GM18951 (cell line): ENCODE results near the gene RNU5B-1.

Experiments
- POLR2A ChIP-seq: IDR thresholded peaks from 4 replicates; pipeline ENCODE4 v1.6.1; 2011; ENCODE audit warnings: mild to moderate bottlenecking; ENCODE audit not compliant: insufficient read length, insufficient read depth; ENCODE audit errors: extremely low read depth
- in situ Hi-C: fragments of 300-500 bp; cut with MboI; formaldehyde crosslinking; loops from one replicate; pipeline ENCODE4 v1.12.0; 2022; ENCODE audit warnings: low sequenced_read_pairs, mixed read lengths, inconsistent platforms; ENCODE audit not compliant: unreplicated experiment

RNU5B-1 gene

DNA sequence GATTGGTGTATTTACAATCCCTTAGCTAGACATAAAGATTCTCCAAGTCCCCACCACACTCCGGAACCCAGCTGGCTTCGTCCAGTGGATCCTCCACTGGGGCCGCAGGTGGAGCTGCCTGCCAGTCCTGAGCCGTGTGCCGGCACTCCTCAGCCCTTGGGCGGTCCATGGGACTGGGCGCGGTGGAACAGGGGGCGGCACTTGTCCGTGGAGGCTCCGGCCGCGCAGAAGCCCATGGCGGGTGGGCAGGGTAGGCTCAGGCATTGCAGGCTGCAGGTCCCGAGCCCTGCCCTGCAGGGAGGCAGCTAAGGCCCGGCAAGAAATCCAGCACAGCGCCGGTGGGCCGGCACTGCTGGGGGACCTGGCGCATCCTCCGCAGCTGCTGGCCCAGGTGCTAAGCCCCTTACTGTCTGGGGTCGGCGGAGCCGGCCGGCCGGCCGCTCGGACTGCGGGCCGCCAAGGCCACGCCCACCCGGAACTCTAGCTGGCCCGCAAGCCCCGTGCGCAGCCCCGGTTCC, 3.5 kb upstream of the RNU5B-1 start:
- in situ Hi-C loops = no loop called here
- TF ChIP-seq POLR2A = no peak

DNA sequence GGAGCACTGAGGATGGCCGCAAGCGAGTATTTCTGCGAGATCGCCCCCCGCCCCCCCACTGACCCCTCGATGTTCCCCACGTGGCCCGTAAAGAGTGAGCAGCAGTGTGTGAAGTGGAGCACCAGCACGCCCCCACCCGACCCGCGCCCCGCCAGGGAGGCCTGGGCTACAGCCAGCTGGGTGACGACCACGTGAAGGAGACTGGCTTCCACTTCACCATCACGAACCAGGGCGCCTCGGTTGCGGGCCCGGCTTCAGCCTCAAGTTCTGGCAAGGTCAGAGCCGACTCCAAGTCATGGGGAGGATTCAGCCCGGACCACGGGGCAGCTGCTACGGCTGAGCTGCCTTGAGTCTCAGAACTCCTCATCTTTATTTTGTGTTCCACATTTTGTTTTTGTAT, 2.4 kb upstream of the RNU5B-1 start:
- TF ChIP-seq POLR2A = no peak
- in situ Hi-C loops = no loop called here

DNA sequence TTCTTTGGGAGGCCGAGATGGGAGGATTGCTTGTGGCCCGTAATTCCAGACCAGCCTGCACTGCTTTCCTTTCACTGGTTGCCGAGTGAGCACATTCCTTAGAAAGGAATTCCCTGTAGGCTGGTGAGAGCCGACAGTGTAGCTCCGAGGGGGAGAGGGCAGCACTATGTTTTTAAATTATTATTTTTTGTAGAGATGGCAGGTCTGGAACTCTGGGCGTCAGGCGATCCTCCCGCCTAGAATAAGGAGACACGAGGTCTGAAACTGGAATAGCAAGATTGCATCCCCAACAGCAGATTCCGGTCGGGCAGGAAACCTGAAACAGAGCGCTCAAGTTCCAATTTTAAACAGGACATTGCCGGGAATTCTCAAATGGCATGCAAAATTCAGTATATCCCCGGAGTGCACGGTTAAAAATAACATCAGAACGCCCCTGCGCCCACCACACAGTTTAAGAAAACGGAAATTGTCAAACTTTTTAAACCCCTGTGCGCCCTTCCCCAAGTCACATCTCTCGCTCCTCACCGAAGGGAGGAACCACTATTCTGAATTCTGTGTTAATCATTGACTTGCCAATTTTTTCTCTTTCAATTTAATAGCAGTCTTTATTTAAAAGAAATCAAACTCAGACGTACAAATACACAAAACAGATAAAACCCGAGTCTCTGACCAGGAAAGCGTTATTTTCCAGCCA, 643 bp upstream of the RNU5B-1 start:
- in situ Hi-C loops = no loop called here
- TF ChIP-seq POLR2A = no peak

DNA sequence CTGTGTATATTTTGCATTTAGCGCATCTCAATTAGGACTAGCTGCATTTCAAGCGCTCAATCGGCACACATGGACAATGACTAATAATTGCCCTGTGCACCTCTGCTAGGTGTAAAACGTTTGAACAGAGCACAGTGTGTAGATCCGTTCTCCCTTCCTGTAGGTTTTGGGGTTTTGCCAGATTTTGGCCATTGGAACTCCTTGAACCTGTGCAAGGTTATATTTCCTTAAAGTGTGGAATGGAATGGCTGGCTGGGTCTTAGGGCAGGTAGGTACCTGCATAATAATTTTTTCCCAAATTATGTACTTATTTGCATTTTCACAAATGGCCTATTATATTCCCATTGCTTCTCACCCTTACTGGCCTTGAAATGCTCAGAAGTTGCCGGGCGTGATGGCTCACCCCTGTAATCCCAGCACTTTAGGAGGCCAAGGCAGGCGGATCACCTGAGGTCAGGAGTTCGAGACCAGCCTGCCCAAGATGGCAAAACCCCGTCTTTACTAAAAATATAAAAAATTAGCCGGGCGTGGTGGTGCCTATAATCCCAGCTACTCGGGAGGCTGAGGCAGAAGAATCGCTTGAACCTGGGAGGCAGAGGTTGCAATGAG, 777 bp downstream of the RNU5B-1 start:
- no peak for TF ChIP-seq POLR2A
- in situ Hi-C loops = no loop called here

DNA sequence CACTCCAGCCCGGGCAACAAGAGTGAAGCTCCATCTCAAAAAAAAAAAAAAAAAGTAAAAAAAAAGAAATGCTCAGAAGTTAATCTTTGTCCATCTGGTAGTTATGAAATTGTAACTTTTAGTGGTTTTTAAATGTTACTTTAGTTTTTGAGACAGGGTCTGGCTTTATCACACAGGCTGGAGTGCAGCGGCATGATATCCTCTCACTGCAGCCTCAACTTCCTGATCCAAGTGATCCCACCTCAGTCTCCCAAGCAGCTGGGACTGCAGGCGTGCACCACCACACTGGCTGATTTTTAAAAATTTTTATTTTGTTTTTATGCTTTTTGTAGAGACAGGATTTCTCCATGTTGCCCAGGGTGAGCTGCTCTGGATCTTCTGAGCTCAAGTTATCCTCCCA, 1.3 kb downstream of the RNU5B-1 start:
- no peak for TF ChIP-seq POLR2A
- in situ Hi-C loops = no loop called here

DNA sequence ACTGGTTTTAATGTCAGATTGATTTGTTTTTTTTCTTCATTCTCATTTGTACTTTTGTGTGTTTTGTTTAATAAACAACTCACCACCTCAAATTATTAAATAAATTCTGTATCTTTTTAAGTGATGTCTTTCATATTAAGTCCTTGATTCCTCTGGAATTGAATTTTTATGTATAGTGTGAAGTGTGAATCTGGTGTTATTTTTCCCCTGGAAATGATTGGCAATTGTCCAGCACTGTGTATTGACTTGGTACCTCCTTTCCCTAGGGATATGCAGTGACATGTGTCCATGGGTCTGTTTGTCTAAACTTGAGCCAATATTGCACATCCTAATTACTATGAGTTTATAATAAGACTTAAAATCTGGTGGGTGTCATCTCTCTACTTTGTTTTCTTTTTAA, 2.1 kb downstream of the RNU5B-1 start:
- in situ Hi-C loops = no loop called here
- no peak for TF ChIP-seq POLR2A

DNA sequence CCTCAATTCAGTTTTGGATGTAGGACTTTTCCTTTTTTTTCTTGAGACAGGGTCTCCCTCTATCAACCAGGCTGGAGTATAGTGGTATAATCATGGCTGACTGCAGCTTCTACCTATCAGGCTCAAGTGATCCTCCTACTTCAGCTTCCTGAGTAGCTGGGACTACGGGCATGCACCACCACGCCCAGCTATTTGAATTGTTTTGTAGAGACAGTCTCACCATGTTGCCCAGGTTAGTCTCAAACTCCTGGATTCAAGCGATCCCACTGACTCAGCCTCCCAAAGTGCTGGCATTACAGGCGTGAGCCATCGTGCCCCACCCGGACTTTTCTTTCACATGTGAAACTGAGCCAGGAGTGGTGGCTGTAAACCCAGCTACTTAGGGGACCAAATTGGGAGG, 3.5 kb downstream of the RNU5B-1 start:
- in situ Hi-C loops = no loop called here
- TF ChIP-seq POLR2A = no peak

DNA sequence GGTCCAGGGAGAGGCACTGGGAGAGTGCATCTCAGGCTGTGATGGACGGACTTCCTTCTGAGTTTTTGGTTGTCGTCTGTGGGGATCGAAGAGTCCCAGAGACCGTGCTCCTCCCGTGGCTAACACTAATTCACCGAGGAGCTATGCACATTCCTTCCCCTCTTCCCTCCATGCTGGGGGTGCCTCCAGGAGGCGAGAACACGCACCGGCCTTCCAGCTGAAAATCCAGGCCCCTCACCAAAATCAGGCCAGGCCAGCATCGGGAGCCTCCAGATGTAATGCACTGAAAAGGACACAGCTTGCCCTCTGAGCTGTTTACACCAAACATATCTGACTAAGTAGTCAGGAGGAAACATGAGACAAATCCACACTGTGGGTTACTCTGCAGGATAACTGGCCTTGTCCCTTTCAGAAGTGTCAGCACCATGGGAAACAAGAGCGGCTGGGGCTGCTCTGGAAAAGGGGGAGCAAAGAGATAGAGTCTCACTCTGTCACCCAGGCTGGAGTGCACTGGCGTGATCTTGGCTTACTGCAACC, 5.5 kb downstream of the RNU5B-1 start:
- TF ChIP-seq POLR2A = no peak
- in situ Hi-C loops = no loop called here

DNA sequence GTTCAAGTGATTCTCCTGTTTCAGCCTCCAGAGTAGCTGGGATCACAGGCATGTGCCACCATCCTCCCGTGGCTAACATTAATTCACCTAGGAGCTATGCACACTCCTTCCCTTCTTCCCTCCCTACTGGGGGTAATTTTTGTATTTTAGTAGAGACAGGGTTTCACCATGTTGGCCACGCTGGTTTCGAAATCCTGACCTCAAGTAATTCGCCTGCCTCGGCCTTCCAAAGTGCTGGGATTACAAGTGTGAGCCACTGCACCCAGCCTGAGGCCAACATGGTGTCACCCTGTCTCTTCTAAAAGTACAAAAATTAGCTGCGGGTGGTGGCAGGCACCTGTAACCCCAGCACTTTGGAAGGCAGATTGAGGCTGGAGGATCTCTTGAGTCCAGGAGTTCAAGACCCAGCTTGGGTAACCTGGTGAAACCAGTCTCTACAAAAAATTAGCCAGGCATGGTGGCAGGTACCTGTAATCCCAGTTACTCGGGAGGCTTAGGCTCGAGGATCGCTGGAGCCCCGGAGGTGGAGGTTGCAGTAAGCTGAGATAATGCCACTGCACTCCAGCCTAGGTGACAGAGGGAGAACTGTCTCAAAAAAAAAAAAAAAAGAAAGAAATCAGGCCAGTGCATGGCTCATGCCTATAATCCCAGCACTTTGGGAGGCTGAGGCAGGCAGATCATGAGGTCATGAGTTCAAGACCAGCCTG, 6.1 kb downstream of the RNU5B-1 start:
- TF ChIP-seq POLR2A = no peak
- in situ Hi-C loops = no loop called here

DNA sequence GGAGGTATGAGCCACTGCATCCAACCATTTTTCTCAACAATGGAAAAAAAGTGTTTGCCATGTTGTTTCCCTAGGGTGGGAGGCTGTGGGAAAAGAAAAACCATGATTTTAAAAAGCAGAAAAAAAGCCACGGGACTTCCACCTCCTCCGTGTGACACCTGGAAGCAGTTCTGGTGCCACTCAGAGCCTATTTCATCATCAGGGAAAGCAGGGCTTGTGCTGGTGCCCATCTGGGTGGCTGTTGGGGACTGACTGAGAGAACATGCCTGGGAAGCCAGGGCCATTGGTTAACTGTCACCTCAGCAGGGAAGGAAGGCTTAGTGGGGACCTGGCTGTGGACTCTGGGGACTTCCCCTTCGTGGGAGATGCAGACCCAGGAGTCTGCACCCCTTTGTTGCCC, 7.3 kb downstream of the RNU5B-1 start:
- in situ Hi-C loops = no loop called here
- no peak for TF ChIP-seq POLR2A

DNA sequence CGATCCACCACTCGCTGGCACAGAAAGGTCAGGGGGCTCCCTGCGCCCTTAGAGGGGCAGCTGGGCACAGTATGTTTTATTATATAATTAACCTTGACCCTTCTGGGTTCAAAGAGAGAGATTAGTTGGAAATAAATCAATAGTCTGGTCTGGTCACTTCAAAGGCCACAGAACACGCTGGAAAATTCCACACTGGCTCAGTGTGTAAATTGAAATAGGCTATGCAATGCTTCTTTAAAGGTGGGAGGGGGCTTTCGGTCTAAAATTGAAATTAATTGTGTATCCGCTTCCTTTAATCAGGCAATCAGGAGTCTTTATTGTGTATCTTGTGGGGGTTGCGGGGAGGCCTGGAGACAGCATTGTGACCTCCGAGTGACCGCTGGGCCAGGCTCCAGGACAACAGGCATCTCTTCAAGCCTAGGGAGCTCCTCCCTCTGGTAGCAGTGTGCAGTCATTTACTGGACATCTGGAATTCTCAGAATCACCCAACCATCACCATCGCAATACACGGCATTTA, 8.0 kb downstream of the RNU5B-1 start:
- in situ Hi-C loops = no loop called here
- TF ChIP-seq POLR2A = no peak

DNA sequence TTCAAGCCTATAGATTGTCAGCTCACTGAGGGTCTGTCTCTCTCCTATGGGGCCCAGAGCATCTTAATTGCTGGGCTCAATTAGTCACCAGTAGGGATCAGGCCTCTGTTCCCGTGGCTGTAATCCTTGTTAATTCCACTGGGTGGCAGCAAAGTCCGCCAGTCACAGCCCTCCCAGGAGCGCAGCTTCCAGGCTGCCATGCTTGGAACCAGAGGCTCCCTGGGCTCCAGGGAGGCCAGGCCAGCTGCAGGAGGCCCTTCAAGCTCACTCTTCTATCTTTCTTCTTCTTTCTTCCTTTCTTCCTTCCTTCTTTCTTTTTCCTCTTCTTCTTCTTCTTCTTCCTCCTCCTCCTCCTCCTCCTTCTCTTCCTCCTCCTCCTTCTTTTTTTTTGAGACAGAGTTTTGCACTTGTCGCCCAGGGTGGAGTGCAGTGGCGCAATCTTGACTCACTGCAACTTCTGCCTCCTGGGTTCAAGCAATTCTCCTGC, 14.4 kb downstream of the RNU5B-1 start:
- in situ Hi-C loops = loop anchor here (5.0 kb wide), 1 partner anchor 63 kb away; no protein-coding TSS in a partner anchor
- no peak for TF ChIP-seq POLR2A

DNA sequence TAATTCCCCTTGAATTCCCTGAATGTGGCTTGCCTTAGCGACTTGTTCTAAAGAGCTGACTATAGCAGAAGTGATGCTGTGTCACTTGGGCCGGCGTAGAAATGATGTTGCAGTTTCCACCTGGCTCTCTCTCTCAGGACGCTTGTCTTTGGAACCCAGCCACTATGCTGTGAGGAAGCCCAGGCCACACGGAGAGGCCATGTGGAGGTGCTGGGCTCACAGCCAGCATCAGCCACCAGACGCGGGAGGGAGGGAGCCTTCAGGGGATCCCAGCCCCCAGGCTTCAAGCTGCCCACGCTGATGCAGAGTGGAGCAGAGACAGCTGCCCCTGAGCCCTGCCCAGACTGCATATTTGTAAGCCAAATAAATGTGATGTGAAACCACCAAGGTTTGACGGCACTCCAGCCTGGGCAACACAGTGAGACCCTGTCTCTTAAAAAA, 18.6 kb downstream of the RNU5B-1 start:
- TF ChIP-seq POLR2A = no peak
- in situ Hi-C loops = no loop called here
